ENCODE measurements around the gene NUPR1.

DNA sequence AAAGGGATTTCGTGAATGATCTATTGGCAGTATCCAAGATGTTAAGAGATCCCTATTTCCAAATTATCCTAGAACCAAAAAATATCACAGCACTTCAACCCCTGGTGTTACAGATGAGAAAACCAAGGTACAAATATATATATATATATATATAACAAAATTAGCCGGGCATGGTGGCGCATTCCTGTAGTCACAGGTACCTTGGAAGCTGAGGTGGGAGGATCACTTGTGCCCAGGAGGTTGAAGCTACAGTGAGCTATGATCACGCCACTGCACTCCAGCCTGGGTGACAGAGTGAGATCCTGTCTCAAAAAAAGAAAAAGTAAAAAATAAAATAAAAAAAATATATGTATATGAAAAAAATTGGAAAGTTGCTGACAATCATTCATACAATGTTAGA is 46.3 kb downstream of the NUPR1 start:
- TF ChIP-seq, protein P1, sequence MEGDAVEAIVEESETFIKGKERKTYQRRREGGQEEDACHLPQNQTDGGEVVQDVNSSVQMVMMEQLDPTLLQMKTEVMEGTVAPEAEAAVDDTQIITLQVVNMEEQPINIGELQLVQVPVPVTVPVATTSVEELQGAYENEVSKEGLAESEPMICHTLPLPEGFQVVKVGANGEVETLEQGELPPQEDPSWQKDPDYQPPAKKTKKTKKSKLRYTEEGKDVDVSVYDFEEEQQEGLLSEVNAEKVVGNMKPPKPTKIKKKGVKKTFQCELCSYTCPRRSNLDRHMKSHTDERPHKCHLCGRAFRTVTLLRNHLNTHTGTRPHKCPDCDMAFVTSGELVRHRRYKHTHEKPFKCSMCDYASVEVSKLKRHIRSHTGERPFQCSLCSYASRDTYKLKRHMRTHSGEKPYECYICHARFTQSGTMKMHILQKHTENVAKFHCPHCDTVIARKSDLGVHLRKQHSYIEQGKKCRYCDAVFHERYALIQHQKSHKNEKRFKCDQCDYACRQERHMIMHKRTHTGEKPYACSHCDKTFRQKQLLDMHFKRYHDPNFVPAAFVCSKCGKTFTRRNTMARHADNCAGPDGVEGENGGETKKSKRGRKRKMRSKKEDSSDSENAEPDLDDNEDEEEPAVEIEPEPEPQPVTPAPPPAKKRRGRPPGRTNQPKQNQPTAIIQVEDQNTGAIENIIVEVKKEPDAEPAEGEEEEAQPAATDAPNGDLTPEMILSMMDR (IDR thresholded peaks at IDR 0.05; ENCODE audit: insufficient read depth, low read depth, low read length), result no peak
- TF ChIP-seq EZH2 (IDR thresholded peaks at IDR 0.05; ENCODE audit: insufficient read depth, low read length), result no peak
